Fibroblast of lung (primary cell): Measurements from ENCODE around the gene FOXD3. TPM values are rescaled to one million over a fixed set of nuclear protein-coding genes. Genes with fewer than 3 reads are reported as not detected.
"Not testable (repeated sequence)": the region's sequence is repeated elsewhere in the genome, so short reads cannot be mapped to it uniquely, and the experiment has no call there.

ENCODE experiments used
- DNase-seq, 2 donors: peaks; one replicate each; pipeline versions ENCODE4 v3.0.0 to v3.0.0-alpha.2; 2010; ENCODE audit warnings: low read depth in 2 of 2
- H2AFZ ChIP-seq: 2 replicates; pipeline ENCODE4 v1.5.1; 2012; ENCODE audit warnings: low read length, control low read depth, inconsistent platforms
- H3K27ac ChIP-seq: 2 replicates; pipeline ENCODE4 v1.5.1; 2011; ENCODE audit warnings: low read length, control low read depth; ENCODE audit not compliant: insufficient read depth
- H3K27me3 ChIP-seq: 2 replicates; pipeline ENCODE4 v1.5.1; 2011; ENCODE audit warnings: mild to moderate bottlenecking, low read length; ENCODE audit not compliant: control insufficient read depth, insufficient read depth
- H3K36me3 ChIP-seq: 2 replicates; pipeline ENCODE4 v1.5.1; 2011; ENCODE audit warnings: low read length; ENCODE audit not compliant: control insufficient read depth, insufficient read depth
- H3K4me1 ChIP-seq: 2 replicates; pipeline ENCODE4 v1.5.1; 2011; ENCODE audit warnings: low read length; ENCODE audit not compliant: control insufficient read depth, insufficient read depth; ENCODE audit errors: extremely low read depth
- H3K4me2 ChIP-seq: 2 replicates; pipeline ENCODE4 v1.5.1; 2011; ENCODE audit warnings: low read length, control low read depth; ENCODE audit not compliant: insufficient read depth; ENCODE audit errors: extremely low read depth
- H3K4me3 ChIP-seq, 4 experiments: fragments of 200-600 bp in 1 of 4; sonication (generic) in 1 of 4; replicated peaks in 1 of 4; 2 replicates each; pipeline ENCODE4 v1.5.1; 2011 to 2016; ENCODE audit warnings: low read length in 4 of 4, low read depth in 3 of 4, mild to moderate bottlenecking in 3 of 4, control low read depth in 2 of 4, inconsistent platforms in 1 of 4, mixed read lengths in 1 of 4; ENCODE audit not compliant: insufficient read depth in 1 of 4; ENCODE audit errors: control extremely low read depth in 1 of 4
- H3K79me2 ChIP-seq: 2 replicates; pipeline ENCODE4 v1.5.1; 2012; ENCODE audit warnings: mild to moderate bottlenecking, low read length, inconsistent platforms; ENCODE audit not compliant: control insufficient read depth, insufficient read depth
- H3K9ac ChIP-seq: 2 replicates; pipeline ENCODE4 v1.5.1; 2011; ENCODE audit warnings: mild to moderate bottlenecking, low read length, control low read depth; ENCODE audit not compliant: insufficient read depth
- H3K9me3 ChIP-seq: 2 replicates; pipeline ENCODE4 v1.5.1; 2012; ENCODE audit warnings: low read depth, low read length; ENCODE audit not compliant: control insufficient read depth, insufficient read depth
- H4K20me1 ChIP-seq: 2 replicates; pipeline ENCODE4 v1.5.1; 2011; ENCODE audit warnings: low read length; ENCODE audit not compliant: control insufficient read depth, insufficient read depth; ENCODE audit errors: extremely low read depth
- EZH2 ChIP-seq: IDR thresholded peaks from 2 replicates; pipeline ENCODE4 v1.5.1; 2012; ENCODE audit warnings: low read length, control low read depth, mild to moderate bottlenecking; ENCODE audit errors: missing control alignments
- polyA plus RNA-seq, 2 donors: library from polyadenylated mRNA; depleted of rRNA in 1 of 2; stranded (reverse) in 1 of 2; unstranded in 1 of 2; fragments of >200 nt; gene quantifications; 2 replicates each; pipeline ENCODE4 v1.2.1, GENCODE V29; 2011 to 2012; ENCODE audit warnings: missing spikeins in 1 of 2
- total RNA-seq: library from RNA; depleted of rRNA; stranded (reverse); fragments of >200 nt; gene quantifications from 2 replicates; pipeline ENCODE4 v1.2.1, GENCODE V29; 2014
- TF ChIP-seq, protein P1 (sequence below), 2 donors: IDR thresholded peaks in 1 of 2; conservative IDR thresholded peaks in 1 of 2; 1 replicate in 1 of 2; 2 replicates in 1 of 2; pipeline ENCODE4 v1.5.1; 2011 to 2012; ENCODE audit warnings: low read length in 2 of 2, control low read depth in 1 of 2, inconsistent platforms in 1 of 2, low read depth in 1 of 2, mild to moderate bottlenecking in 1 of 2

The FOXD3 gene
- total and polyA plus RNA-seq, 2 donors (not counting 1 experiment from before 2014, with no cell fraction given) = not detected

DNA sequence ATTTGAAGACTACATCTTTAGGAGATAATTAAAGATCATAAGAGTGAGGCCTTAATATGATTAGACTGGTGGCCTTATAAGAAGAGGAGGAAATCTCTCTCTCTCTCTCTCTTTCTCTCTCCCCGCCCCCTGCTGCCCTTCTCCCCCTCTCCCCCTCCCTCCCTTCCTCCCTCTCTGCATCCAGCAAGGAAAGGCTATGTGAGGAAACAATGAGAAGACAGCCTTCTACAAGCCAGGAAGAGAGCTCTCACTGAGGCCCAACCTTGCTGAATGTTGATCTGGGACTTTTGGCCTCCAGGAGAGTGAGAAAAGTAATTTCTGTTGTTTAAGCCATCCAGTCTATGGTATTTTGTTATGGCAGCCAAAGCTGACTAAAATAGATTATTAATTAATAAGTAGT lies 21.6 kb downstream of the FOXD3 start:
- Histone ChIP-seq H3K9ac (no peak overlapping the region), H3K4me2 (no peak overlapping the region), H2AFZ (no peak overlapping the region), H3K4me1 (no peaks in the 10 kb centered on the region), H3K9me3 (no peaks in the 10 kb centered on the region), H3K4me3 (no peak overlapping the region), H3K27me3 (peaks cover 5% of the 10 kb centered on the region), H3K36me3 (no peaks in the 10 kb centered on the region), H4K20me1 (no peaks in the 10 kb centered on the region), H3K79me2 (no peaks in the 10 kb centered on the region), H3K27ac (no peak overlapping the region)
- TF ChIP-seq EZH2 = no peak
- TF ChIP-seq, protein P1, sequence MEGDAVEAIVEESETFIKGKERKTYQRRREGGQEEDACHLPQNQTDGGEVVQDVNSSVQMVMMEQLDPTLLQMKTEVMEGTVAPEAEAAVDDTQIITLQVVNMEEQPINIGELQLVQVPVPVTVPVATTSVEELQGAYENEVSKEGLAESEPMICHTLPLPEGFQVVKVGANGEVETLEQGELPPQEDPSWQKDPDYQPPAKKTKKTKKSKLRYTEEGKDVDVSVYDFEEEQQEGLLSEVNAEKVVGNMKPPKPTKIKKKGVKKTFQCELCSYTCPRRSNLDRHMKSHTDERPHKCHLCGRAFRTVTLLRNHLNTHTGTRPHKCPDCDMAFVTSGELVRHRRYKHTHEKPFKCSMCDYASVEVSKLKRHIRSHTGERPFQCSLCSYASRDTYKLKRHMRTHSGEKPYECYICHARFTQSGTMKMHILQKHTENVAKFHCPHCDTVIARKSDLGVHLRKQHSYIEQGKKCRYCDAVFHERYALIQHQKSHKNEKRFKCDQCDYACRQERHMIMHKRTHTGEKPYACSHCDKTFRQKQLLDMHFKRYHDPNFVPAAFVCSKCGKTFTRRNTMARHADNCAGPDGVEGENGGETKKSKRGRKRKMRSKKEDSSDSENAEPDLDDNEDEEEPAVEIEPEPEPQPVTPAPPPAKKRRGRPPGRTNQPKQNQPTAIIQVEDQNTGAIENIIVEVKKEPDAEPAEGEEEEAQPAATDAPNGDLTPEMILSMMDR (conservative IDR thresholded peaks at IDR 0.05 in 1 of 2, IDR thresholded peaks at IDR 0.05 in 1 of 2; ENCODE audit: low read depth in 1 of 2, low read length in 2 of 2) = no peak
- no peak for DNase-seq

GRCh38 chr1:63350320-63350719 lies 28.0 kb downstream of the FOXD3 start:
- TF ChIP-seq EZH2 = no peak
- TF ChIP-seq, protein P1 (conservative IDR thresholded peaks at IDR 0.05 in 1 of 2, IDR thresholded peaks at IDR 0.05 in 1 of 2; ENCODE audit: low read depth in 1 of 2, low read length in 2 of 2) = no peak
- no peak overlapping the region for H3K27ac ChIP-seq
- H3K4me1 ChIP-seq = no peaks in the 10 kb centered on the region
- H4K20me1 ChIP-seq = no peaks in the 10 kb centered on the region
- H3K4me3 ChIP-seq = no peak overlapping the region
- no peaks in the 10 kb centered on the region for H3K9me3 ChIP-seq
- no peaks in the 10 kb centered on the region for H3K79me2 ChIP-seq
- no peaks in the 10 kb centered on the region for H3K36me3 ChIP-seq
- no peak overlapping the region for H2AFZ ChIP-seq
- H3K9ac ChIP-seq = no peak overlapping the region
- no peak for DNase-seq
- peaks cover 13% of the 10 kb centered on the region for H3K27me3 ChIP-seq
- no peak overlapping the region for H3K4me2 ChIP-seq

GRCh38 chr1:63352736-63353135 lies 30.4 kb downstream of the FOXD3 start:
- Histone ChIP-seq H3K4me3 (no peak overlapping the region), H3K36me3 (no peaks in the 10 kb centered on the region), H3K4me2 (no peak overlapping the region), H3K27ac (no peak overlapping the region), H4K20me1 (no peaks in the 10 kb centered on the region), H2AFZ (no peak overlapping the region), H3K27me3 (peaks cover 7% of the 10 kb centered on the region), H3K9ac (no peak overlapping the region), H3K4me1 (no peaks in the 10 kb centered on the region), H3K9me3 (no peaks in the 10 kb centered on the region), H3K79me2 (no peaks in the 10 kb centered on the region)
- TF ChIP-seq, protein P1 (conservative IDR thresholded peaks at IDR 0.05 in 1 of 2, IDR thresholded peaks at IDR 0.05 in 1 of 2; ENCODE audit: low read depth in 1 of 2, low read length in 2 of 2) = no peak
- no peak for TF ChIP-seq EZH2
- DNase-seq = no peak

DNA sequence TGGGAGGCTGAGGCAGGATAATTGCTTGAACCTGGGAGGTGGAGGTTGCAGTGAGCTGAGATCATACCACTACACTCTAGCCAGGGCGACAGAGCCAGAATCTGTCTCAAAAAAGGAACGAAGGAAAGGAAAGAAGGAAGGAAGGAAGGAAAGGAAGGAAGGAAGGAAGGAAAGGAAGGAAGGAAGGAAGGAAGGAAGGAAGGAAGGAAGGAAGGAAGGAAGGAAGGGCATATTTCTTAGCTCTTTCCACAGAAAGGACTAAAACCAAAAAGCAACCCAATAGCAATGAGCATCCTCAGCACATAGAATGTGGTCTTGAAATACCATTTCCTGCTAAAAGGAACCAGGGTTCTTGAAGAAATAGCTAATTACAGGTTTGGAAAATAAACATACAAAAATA lies 33.9 kb downstream of the FOXD3 start:
- H3K36me3 ChIP-seq, H2AFZ ChIP-seq, H3K9ac ChIP-seq, DNase-seq, H3K27ac ChIP-seq, H3K4me1 ChIP-seq, H3K4me2 ChIP-seq, H3K4me3 ChIP-seq, H3K79me2 ChIP-seq, H3K9me3 ChIP-seq, H3K27me3 ChIP-seq, H4K20me1 ChIP-seq: not testable (repeated sequence)
